SK-N-SH (cell line): Measurements from ENCODE around the gene CXCL17.

ENCODE experiments used
- EP300 ChIP-seq, 2 experiments: IDR thresholded peaks; 2 replicates each; pipeline versions ENCODE4 v1.4.0 to v1.6.1; 2012; ENCODE audit warnings: borderline replicate concordance in 1 of 2, low read depth in 1 of 2, low read length in 1 of 2
- EZH2phosphoT487 ChIP-seq: fragments of 200-600 bp; sonication (generic); IDR thresholded peaks from 2 replicates; pipeline ENCODE4 v1.6.1; 2017; ENCODE audit warnings: low read depth, mixed run types, mild to moderate bottlenecking, antibody characterized with exemption, moderate library complexity, borderline replicate concordance
- POLR2AphosphoS5 ChIP-seq: IDR thresholded peaks from 2 replicates; pipeline ENCODE4 v1.6.1; 2012; ENCODE audit warnings: low read depth, low read length
- RAD21 ChIP-seq: IDR thresholded peaks from 2 replicates; pipeline ENCODE4 v1.6.1; 2012; ENCODE audit warnings: mild to moderate bottlenecking, low read length
- TCF12 ChIP-seq: IDR thresholded peaks from 2 replicates; pipeline ENCODE4 v1.4.0; 2012
- YY1 ChIP-seq: IDR thresholded peaks from 2 replicates; pipeline ENCODE4 v1.4.0; 2012; ENCODE audit warnings: low read depth, mild to moderate bottlenecking
- TF ChIP-seq, protein P1 (sequence below): IDR thresholded peaks from 2 replicates; pipeline ENCODE4 v1.6.1; 2012; ENCODE audit warnings: mild to moderate bottlenecking, low read depth, low read length, moderate library complexity
- TF ChIP-seq, protein P2 (sequence below): fragments of 200-600 bp; sonication (generic); IDR thresholded peaks from 2 replicates; pipeline ENCODE4 v1.6.1; 2017; ENCODE audit warnings: antibody characterized with exemption, mild to moderate bottlenecking, moderate library complexity
- TF ChIP-seq, protein P3 (sequence below): IDR thresholded peaks from 2 replicates; pipeline ENCODE4 v1.4.0; 2012; ENCODE audit warnings: low read depth
- TF ChIP-seq, protein P4 (sequence below): fragments of 150-350 bp; IDR thresholded peaks from 2 replicates; pipeline ENCODE4 v1.6.1; 2016; ENCODE audit warnings: mild to moderate bottlenecking, low read depth, low read length
- TF ChIP-seq, protein P5 (sequence below): fragments of 150-350 bp; IDR thresholded peaks from 2 replicates; pipeline ENCODE4 v1.6.1; 2017; ENCODE audit warnings: antibody characterized with exemption, low read length, low read depth, borderline replicate concordance

DNA sequence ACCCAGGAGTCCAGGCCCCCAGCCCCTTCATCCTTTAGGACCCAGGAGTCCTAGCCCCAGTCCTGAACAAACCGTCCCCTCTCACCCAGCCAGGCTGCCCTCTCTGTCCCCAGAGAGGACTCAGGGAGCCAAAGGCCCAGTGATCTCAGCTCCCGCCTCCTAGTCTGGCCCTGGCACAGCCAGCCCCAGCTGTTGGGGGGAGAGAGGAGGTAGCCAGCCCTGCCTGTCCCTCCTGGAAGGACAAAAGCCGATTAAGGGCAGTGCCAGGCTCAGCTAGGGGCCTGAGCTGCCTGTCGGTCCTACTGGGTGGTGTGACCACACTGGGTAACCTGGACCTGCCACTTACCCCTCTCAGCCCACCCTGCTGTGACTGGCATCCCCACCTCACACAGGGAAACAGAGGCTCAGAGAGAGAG is 30.1 kb downstream of the CXCL17 start:
- TF ChIP-seq, protein P1, sequence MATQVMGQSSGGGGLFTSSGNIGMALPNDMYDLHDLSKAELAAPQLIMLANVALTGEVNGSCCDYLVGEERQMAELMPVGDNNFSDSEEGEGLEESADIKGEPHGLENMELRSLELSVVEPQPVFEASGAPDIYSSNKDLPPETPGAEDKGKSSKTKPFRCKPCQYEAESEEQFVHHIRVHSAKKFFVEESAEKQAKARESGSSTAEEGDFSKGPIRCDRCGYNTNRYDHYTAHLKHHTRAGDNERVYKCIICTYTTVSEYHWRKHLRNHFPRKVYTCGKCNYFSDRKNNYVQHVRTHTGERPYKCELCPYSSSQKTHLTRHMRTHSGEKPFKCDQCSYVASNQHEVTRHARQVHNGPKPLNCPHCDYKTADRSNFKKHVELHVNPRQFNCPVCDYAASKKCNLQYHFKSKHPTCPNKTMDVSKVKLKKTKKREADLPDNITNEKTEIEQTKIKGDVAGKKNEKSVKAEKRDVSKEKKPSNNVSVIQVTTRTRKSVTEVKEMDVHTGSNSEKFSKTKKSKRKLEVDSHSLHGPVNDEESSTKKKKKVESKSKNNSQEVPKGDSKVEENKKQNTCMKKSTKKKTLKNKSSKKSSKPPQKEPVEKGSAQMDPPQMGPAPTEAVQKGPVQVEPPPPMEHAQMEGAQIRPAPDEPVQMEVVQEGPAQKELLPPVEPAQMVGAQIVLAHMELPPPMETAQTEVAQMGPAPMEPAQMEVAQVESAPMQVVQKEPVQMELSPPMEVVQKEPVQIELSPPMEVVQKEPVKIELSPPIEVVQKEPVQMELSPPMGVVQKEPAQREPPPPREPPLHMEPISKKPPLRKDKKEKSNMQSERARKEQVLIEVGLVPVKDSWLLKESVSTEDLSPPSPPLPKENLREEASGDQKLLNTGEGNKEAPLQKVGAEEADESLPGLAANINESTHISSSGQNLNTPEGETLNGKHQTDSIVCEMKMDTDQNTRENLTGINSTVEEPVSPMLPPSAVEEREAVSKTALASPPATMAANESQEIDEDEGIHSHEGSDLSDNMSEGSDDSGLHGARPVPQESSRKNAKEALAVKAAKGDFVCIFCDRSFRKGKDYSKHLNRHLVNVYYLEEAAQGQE = no peak
- TF ChIP-seq POLR2AphosphoS5 (no peak), RAD21 (no peak), EP300 (IDR thresholded peaks at IDR 0.05; ENCODE audit: borderline replicate concordance in 1 of 2, low read depth in 1 of 2, low read length in 1 of 2) (no peak), EZH2phosphoT487 (no peak), YY1 (no peak), TCF12 (no peak)
- TF ChIP-seq, protein P2, sequence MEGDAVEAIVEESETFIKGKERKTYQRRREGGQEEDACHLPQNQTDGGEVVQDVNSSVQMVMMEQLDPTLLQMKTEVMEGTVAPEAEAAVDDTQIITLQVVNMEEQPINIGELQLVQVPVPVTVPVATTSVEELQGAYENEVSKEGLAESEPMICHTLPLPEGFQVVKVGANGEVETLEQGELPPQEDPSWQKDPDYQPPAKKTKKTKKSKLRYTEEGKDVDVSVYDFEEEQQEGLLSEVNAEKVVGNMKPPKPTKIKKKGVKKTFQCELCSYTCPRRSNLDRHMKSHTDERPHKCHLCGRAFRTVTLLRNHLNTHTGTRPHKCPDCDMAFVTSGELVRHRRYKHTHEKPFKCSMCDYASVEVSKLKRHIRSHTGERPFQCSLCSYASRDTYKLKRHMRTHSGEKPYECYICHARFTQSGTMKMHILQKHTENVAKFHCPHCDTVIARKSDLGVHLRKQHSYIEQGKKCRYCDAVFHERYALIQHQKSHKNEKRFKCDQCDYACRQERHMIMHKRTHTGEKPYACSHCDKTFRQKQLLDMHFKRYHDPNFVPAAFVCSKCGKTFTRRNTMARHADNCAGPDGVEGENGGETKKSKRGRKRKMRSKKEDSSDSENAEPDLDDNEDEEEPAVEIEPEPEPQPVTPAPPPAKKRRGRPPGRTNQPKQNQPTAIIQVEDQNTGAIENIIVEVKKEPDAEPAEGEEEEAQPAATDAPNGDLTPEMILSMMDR = no peak
- TF ChIP-seq, protein P3, sequence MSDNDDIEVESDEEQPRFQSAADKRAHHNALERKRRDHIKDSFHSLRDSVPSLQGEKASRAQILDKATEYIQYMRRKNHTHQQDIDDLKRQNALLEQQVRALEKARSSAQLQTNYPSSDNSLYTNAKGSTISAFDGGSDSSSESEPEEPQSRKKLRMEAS = no peak
- TF ChIP-seq, protein P4, sequence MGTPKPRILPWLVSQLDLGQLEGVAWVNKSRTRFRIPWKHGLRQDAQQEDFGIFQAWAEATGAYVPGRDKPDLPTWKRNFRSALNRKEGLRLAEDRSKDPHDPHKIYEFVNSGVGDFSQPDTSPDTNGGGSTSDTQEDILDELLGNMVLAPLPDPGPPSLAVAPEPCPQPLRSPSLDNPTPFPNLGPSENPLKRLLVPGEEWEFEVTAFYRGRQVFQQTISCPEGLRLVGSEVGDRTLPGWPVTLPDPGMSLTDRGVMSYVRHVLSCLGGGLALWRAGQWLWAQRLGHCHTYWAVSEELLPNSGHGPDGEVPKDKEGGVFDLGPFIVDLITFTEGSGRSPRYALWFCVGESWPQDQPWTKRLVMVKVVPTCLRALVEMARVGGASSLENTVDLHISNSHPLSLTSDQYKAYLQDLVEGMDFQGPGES = no peak
- TF ChIP-seq, protein P5, sequence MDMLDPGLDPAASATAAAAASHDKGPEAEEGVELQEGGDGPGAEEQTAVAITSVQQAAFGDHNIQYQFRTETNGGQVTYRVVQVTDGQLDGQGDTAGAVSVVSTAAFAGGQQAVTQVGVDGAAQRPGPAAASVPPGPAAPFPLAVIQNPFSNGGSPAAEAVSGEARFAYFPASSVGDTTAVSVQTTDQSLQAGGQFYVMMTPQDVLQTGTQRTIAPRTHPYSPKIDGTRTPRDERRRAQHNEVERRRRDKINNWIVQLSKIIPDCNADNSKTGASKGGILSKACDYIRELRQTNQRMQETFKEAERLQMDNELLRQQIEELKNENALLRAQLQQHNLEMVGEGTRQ = no peak
